Measurements from ENCODE around the gene RGPD8.
"Not testable (repeated sequence)": the region's sequence is repeated elsewhere in the genome, so short reads cannot be mapped to it uniquely, and the experiment has no call there.

The RGPD8 gene

DNA sequence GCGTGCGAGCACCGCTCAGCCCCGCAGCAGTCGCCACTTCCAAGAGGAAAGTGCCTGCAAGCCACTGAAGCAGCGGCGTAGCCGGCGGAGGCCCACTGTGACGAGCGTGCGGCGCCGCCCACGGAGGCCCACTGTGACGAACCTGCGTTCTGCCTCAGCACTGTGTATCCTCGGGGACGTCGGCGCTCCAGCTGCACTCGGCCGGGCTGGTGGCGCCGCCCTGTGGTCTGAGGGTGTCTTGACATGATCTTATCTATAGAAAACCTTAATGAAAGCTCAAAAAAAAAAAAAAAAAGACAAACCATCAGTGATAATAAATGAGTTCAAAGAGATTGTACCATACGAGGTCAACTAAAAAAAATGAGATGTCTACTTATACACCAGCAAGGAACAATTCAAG is at the start of gene RGPD8:
Gene RGPD8, minus strand, starts transcription at position 166 of the 400 bp plus-strand sequence. CDS start 192 bp downstream, outside the sequence.
- DNase-seq (ENCODE audit: low read depth in 2 of 2), result peak; percentile 74 to 82

DNA sequence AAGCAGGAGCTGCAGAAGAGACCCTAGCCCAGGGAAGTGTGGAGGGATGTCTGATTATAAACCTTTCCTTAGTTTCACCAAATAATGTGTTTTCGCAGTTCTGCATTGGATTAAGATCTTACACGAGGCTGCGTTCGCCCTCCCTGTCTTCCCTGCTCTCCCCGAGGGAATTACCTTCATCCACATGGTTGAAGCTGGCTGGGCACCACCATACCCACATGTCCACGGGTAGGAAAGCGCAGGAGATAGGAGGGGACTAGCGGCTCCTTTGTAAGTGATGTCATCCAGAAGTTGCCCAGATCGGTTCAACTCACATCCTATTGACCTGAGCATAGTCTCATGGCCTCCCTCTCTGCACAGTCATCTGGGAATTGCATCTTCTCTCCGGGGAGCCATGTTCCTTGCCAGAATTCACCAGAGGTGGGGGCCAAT is 49.6 kb upstream of the RGPD8 start:
- DNase-seq (ENCODE audit: low read depth in 2 of 2), result no peak

- peak in 1 of 2 donors; percentile 7 for DNase-seq (ENCODE audit: low read depth in 2 of 2)
Observed at GRCh38 chr2:112482309-112483041, 49.0 kb upstream of the RGPD8 start.

- peak; percentile 55 to 59 for DNase-seq (ENCODE audit: low read depth in 2 of 2)
Observed at GRCh38 chr2:112481528-112482233, 48.2 kb upstream of the RGPD8 start, which contains the start of gene TTL. Gene TTL (plus strand): TSS chr2:112482156. CDS start chr2:112482345, 189 bp downstream.

GRCh38 chr2:112481050-112481527 is 47.6 kb upstream of the RGPD8 start:
- DNase-seq (ENCODE audit: low read depth in 2 of 2), result peak; percentile 59 to 65

- no peak for DNase-seq (ENCODE audit: low read depth in 2 of 2)
Observed at GRCh38 chr2:112480530-112481049, 47.1 kb upstream of the RGPD8 start.

- no peak for DNase-seq (ENCODE audit: low read depth in 2 of 2)
Observed at GRCh38 chr2:112476434-112476833, 43.0 kb upstream of the RGPD8 start.

GRCh38 chr2:112474844-112475486 is 41.5 kb upstream of the RGPD8 start:
- no peak for DNase-seq (ENCODE audit: low read depth in 2 of 2)

- no peak for DNase-seq (ENCODE audit: low read depth in 2 of 2)
Observed at GRCh38 chr2:112472547-112473263, 39.3 kb upstream of the RGPD8 start.

DNA sequence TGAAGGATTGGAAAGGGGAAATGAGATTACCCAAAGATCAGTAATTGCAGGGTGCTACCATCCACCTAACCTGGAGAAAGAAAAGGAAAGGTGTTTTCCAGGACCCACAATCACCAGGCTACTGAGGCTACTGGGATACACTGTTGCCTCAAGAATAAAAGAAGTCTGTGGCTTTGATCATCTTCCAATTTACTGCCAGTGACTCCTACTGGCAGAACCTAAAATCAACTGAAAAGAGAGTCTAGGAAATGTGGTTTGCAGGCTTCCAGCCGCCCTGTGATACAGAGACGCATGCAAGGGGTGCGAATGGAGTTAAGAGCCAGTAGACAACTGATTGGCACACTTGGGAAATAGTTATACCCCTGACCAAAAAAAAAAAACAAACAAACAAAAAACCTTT is 31.9 kb upstream of the RGPD8 start:
- no peak for DNase-seq (ENCODE audit: low read depth in 2 of 2)

GRCh38 chr2:112463256-112463655 is 29.8 kb upstream of the RGPD8 start:
- DNase-seq (ENCODE audit: low read depth in 2 of 2), result no peak

- DNase-seq (ENCODE audit: low read depth in 2 of 2), result no peak
Observed at GRCh38 chr2:112462178-112462577, 28.7 kb upstream of the RGPD8 start.

DNA sequence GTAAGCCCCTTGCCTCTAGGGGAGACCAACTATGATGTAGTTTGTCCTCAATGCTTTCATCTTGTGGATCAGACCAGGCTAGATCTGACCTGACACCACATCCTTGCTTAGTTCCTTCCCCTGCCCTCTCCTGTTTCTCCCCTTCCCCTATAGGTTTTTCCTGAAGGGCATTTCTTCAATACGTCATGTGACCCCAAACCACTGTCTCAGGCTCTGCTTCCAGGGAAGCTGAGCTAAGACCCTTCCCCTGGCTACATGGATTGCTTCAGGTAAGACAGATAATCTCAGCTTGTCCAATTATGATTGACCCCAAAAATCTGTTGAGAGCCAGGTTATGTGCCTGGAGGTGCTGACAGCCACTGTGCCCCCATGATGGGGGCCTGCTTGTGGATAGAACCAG is 25.9 kb upstream of the RGPD8 start:
- DNase-seq (ENCODE audit: low read depth in 2 of 2), result no peak

GRCh38 chr2:112454586-112454985 is 21.1 kb upstream of the RGPD8 start:
- DNase-seq (ENCODE audit: low read depth in 2 of 2), result no peak

- DNase-seq (ENCODE audit: low read depth in 2 of 2), result no peak
Observed at GRCh38 chr2:112451317-112451716, 17.9 kb upstream of the RGPD8 start.

DNA sequence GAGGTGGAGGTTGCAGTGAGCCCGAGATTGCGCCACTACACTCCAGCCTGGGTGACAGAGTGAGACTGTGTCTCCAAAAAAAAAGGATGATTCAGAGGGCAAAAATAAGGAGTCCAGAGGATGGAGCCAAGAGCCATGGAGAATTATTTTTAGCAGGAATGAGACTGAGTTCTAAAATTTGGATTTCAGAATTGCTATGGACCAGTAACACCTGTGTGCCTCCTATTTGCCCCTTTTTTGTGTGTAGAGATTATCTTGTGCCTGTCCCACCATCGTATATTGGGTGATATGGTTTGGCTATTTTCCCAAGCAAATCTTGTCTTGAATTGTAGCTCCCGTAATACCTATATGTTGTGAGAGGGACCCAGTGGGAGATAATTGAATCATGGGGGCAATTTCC is 16.4 kb upstream of the RGPD8 start:
- DNase-seq (ENCODE audit: low read depth in 2 of 2), result no peak

DNA sequence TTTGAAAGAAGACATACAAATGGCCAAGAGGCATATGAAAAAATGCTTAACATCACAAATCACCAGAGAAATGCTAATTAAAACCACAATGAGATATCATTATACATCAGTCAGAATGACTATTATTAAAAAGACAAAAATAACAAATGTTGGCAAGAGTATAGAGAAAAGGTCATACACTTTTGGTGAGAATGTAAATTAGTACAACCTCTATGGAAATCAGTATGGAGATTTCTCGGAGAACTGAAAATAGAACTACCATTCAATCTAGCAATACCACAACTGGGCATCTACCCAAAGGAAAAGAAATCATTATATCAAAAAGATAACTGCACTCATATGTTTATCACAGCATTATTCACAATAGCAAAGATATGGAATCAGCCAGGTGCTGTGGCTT is 10.8 kb upstream of the RGPD8 start:
- DNase-seq (ENCODE audit: low read depth in 2 of 2), result not testable (repeated sequence)

GRCh38 chr2:112438603-112439261 is 5.3 kb upstream of the RGPD8 start:
- DNase-seq (ENCODE audit: low read depth in 2 of 2), result not testable (repeated sequence)

- DNase-seq (ENCODE audit: low read depth in 2 of 2), result not testable (repeated sequence)
Observed at GRCh38 chr2:112437405-112437831, 4.0 kb upstream of the RGPD8 start.

- DNase-seq (ENCODE audit: low read depth in 2 of 2), result not testable (repeated sequence)
Observed at GRCh38 chr2:112436993-112437392, 3.5 kb upstream of the RGPD8 start.
